Sigmoid colon (tissue), 4 donors: ENCODE measurements around the gene TUBA4B.

ENCODE experiments used
- EP300 ChIP-seq, 4 donors: sonication (generic); formaldehyde crosslinking; IDR thresholded peaks; one replicate each; pipeline ENCODE4 v1.6.1; 2017; ENCODE audit warnings: antibody characterized with exemption in 4 of 4
- POLR2A ChIP-seq, 2 donors: fragments of 450-650 bp; IDR thresholded peaks; one replicate each; pipeline ENCODE4 v1.6.1; 2016; ENCODE audit warnings: antibody characterized with exemption in 2 of 2, mild to moderate bottlenecking in 2 of 2, moderate library complexity in 2 of 2
- POLR2AphosphoS5 ChIP-seq, 4 donors: sonication (generic); formaldehyde crosslinking; IDR thresholded peaks; one replicate each; pipeline ENCODE4 v1.6.1; 2017; ENCODE audit warnings: antibody characterized with exemption in 4 of 4
- TF ChIP-seq, protein P1 (sequence below), 4 experiments: fragments of 450-650 bp in 3 of 4; fragments of 200-600 bp in 1 of 4; IDR thresholded peaks; one replicate each; pipeline ENCODE4 v1.5.1; 2016 to 2019; ENCODE audit warnings: antibody characterized with exemption in 4 of 4, mild to moderate bottlenecking in 3 of 4, moderate library complexity in 2 of 4

DNA sequence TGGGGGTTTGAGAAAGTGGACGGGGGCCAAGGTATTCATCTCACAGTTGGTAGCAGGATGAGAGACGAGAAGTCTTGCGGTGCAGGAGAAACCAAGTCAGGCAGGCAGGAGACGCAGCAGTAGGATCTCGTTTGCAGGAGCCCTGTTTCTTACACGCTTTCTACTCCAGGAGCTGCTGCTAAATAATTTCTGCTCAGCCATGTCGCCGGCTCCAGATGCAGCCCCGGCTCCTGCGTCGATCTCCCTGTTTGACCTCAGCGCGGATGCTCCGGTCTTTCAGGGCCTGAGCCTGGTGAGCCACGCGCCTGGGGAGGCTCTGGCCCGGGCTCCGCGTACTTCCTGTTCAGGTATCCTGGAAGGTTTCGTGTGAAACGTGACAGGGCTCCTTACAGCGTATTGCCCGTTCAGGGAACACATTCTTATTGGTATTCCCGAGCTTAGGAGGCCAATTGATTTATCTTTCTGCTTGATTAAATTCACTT lies 22.9 kb upstream of the TUBA4B start:
- TF ChIP-seq, protein P1, sequence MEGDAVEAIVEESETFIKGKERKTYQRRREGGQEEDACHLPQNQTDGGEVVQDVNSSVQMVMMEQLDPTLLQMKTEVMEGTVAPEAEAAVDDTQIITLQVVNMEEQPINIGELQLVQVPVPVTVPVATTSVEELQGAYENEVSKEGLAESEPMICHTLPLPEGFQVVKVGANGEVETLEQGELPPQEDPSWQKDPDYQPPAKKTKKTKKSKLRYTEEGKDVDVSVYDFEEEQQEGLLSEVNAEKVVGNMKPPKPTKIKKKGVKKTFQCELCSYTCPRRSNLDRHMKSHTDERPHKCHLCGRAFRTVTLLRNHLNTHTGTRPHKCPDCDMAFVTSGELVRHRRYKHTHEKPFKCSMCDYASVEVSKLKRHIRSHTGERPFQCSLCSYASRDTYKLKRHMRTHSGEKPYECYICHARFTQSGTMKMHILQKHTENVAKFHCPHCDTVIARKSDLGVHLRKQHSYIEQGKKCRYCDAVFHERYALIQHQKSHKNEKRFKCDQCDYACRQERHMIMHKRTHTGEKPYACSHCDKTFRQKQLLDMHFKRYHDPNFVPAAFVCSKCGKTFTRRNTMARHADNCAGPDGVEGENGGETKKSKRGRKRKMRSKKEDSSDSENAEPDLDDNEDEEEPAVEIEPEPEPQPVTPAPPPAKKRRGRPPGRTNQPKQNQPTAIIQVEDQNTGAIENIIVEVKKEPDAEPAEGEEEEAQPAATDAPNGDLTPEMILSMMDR (IDR thresholded peaks at IDR 0.05): no peak
- TF ChIP-seq POLR2A (IDR thresholded peaks at IDR 0.05): no peak
- no peak for TF ChIP-seq EP300 (IDR thresholded peaks at IDR 0.05)
- TF ChIP-seq POLR2AphosphoS5 (IDR thresholded peaks at IDR 0.05): peak in 2 of 4 donors; percentile 8
